AG04449 (cell line): ENCODE data around the gene PLEKHG4.
A peak's percentile ranks its signal among the peaks of the same experiment; 100 is the strongest.

ENCODE experiments used
- CTCF ChIA-PET: fragments of 350-600 bp; formaldehyde crosslinking; extraction: SDS; loops from one replicate; lab custom pipeline; 2021; ENCODE audit warnings: antibody characterized with exemption; lab: Yijun Ruan, JAX
- POLR2A ChIA-PET: fragments of 400-600, 350-600 bp; formaldehyde crosslinking; extraction: SDS; loops from one replicate; lab custom pipeline; 2020; ENCODE audit warnings: antibody characterized with exemption, inconsistent platforms; lab: Yijun Ruan, JAX
- DNase-seq: peaks from one replicate; pipeline ENCODE4 v3.0.0-alpha.2; 2010; ENCODE audit warnings: low read depth, low spot score
- H3K4me3 ChIP-seq: 2 replicates; pipeline ENCODE4 v1.5.1; 2011; ENCODE audit warnings: low read depth, mild to moderate bottlenecking, control low read depth, low read length
- TF ChIP-seq, protein P1 (sequence below): IDR thresholded peaks from one replicate; pipeline ENCODE4 v1.5.1; 2011; ENCODE audit warnings: mild to moderate bottlenecking, moderate library complexity, low read length, control low read depth, inconsistent platforms; ENCODE audit not compliant: insufficient read depth; ENCODE audit errors: missing control alignments

Gene PLEKHG4

DNA sequence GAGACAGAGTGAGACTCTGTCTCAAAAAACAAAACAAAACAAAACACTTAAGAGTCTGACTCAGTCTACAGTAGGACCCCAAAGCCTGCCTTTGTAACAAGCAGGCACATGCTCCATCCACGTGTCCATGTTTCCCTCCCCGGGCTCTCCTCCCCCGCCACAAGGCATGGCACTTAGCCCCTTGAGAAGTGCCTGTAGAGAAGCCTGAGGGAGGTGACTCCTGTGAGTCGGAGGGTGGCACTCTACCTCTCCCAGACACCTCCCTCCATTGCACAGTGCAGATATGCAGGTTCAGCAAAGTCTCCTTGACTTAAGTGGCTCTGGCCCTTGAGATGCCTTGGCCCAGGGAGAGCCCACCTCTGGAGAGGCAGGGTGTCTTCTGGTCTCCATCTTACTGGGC, 38.8 kb upstream of the PLEKHG4 start:
- ChIA-PET CTCF (interaction anchor here (1.7 kb wide), 1 partner anchor 14 kb away, joined by 8 read pairs; the partner anchor contains the start of gene TMEM208), POLR2A (interaction anchor here (1.8 kb wide), 1 partner anchor 14 kb away, joined by 10 read pairs; the partner anchor contains the start of gene TMEM208)
- TF ChIP-seq, protein P1, sequence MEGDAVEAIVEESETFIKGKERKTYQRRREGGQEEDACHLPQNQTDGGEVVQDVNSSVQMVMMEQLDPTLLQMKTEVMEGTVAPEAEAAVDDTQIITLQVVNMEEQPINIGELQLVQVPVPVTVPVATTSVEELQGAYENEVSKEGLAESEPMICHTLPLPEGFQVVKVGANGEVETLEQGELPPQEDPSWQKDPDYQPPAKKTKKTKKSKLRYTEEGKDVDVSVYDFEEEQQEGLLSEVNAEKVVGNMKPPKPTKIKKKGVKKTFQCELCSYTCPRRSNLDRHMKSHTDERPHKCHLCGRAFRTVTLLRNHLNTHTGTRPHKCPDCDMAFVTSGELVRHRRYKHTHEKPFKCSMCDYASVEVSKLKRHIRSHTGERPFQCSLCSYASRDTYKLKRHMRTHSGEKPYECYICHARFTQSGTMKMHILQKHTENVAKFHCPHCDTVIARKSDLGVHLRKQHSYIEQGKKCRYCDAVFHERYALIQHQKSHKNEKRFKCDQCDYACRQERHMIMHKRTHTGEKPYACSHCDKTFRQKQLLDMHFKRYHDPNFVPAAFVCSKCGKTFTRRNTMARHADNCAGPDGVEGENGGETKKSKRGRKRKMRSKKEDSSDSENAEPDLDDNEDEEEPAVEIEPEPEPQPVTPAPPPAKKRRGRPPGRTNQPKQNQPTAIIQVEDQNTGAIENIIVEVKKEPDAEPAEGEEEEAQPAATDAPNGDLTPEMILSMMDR: no peak

DNA sequence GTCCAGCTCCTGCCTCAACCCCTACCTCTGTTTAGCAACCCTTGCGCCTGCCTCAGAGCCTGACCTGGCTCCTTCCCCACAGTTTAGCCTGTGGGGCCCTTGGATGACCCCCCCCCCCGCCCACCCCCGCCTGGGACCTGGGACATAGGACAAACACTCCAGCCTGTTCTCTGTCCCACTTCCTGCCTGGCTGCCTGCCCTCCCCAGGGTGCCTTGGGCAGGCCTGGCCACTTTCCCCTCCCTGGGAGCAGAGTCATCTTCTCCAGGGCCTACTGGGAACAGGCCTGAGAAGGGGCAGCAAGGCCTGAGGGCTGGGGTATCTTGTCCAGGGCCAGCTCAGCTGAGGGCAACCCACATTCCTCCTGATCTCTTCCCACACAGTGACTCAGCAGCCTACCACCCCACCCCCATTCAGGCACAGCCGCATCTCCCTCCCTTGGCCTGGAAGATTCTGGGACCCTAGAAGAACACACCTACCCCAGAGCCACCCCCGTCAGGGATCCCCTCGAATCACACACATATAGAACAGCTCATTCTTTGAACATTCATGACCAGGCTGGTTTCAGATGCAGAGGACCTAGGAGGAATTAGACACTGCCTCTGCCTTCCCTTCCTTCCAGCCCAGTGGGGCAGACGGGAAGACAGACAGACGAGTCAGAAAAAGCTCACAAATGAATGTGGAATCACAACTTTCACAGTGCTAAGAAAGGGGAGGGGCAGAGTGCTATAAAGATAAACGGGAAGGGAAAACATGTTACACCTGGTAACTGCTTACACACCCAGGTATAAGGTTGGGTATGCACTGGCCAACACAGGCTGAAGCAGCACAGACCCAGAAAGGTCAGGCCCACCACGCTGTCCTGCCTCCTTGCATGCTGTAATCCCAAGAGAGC, 38.1 kb upstream of the PLEKHG4 start:
- H3K4me3 ChIP-seq: no peak overlapping the region
- ChIA-PET CTCF (interaction anchor here (0.9 to 1.7 kb wide), 3 partner anchors 14 to 98 kb away, joined by 3 to 8 read pairs (median 5); partner anchors contain the start of genes ELMO3 and TMEM208), POLR2A (interaction anchor here (0.9 to 1.8 kb wide), 2 partner anchors 10 to 15 kb away, joined by 6 to 10 read pairs; partner anchors contain the start of gene TMEM208)
- peak; percentile 62 for DNase-seq
- TF ChIP-seq, protein P1: no peak

More for the DNA sequence above, 38.8 kb upstream of the PLEKHG4 start:
- H3K4me3 ChIP-seq: no peak overlapping the region
- no peak for DNase-seq

DNA sequence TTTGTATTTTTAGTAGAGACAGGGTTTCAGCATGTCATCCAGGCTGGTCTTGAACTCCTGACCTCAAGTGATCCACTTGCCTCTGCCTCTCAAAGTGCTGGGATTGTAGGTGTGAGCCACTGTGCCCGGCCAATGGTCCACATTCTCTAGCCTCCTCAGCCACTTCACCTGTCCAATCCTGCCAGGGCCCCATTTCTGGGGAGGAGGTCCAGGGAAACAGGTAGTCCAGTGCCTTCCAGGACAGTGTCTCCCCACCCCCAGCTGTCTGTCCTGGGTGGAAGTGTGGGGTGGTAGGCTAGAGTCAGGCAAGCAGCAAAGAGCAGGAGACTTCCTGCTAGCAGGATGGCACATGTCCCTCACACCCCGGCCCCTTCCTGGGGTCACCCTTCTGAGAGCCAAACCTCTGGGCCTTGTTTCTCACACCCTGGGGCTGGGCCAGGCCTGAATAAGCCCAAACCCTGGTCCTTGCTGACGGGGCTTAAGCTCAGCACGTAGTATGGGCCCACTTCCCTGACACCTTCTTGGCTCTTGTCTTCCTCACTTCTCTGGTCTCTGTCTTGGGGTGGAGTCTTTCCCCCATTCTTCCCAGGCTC, 37.1 kb upstream of the PLEKHG4 start:
- no peak overlapping the region for H3K4me3 ChIP-seq
- DNase-seq: no peak
- CTCF ChIA-PET: interaction anchor here (0.9 to 1.5 kb wide), 2 partner anchors 44 to 97 kb away, joined by 3 to 5 read pairs; partner anchors contain the start of gene ELMO3

DNA sequence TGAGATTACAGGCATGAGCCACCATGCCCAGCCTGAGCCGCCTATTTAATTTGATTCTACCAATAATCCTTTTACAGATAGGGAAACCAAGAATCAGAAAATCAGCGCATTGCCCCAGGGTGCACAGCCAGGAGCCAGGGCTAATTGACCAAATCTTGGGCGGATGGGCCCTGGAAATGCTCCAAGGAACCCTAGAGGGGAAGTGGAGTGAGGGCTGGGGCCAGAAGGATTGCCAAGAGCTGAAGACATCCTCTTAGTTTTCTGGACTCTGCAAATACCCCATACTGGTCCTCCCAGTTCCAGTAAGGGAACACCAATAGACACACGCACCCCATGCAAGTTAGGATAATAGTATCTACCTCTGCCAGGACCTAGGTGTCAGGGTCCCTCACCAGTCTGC, 35.9 kb upstream of the PLEKHG4 start:
- POLR2A ChIA-PET: interaction anchor here (0.9 to 1.4 kb wide), 3 partner anchors 16 to 45 kb away, joined by 3 to 7 read pairs (median 3); partner anchors contain the start of genes ELMO3 and TMEM208
- no peak for DNase-seq
- no peak overlapping the region for H3K4me3 ChIP-seq
- CTCF ChIA-PET: interaction anchor here (0.9 to 1.5 kb wide), 4 partner anchors 17 to 278 kb away, joined by 3 to 5 read pairs (median 4); partner anchors contain the start of gene TMEM208
- TF ChIP-seq, protein P1: no peak

More for the DNA sequence above, 37.1 kb upstream of the PLEKHG4 start:
- TF ChIP-seq, protein P1: no peak
- POLR2A ChIA-PET: interaction anchor here (0.9 to 1.8 kb wide), 3 partner anchors 11 to 16 kb away, joined by 3 to 10 read pairs (median 6); partner anchors contain the start of gene TMEM208

DNA sequence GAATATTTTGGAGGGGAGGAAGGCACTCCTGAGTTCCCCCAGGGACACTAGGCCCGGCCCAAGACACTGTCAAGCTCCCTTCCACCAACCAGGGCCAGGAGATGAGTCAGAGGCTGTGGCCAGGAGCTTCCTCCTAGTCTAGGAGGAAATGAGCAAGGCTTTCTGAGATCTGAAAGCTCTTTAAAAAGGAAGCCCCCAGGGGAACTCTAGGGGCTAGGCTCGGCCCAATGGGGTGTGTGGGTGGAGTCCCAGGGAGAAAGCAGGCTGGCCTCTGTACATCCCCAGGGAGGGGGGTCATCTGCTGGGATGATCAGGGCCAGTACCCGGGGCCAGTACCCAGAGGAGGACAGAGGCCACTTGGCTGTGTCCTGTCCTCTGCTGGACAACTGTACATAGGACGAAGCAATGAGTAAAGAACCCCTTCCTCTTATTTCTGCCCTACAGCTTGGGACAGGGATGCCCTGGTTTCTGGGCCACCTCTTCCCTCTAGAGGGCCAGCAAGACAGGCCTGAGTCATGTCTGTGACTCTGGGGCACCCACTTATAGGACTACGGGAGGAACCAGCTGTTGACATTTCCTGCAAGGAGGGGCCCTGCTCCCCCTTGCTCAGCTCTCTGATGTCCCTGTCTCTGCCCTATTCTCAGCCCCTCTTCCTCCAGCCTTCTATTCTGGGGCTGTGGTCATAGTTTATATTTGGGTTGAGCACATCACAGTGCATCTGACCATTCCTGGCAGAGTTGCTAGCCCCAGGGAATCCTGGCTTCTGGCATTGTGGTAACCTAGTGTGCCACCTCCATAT, 34.7 kb upstream of the PLEKHG4 start:
- CTCF ChIA-PET: interaction anchor here (1.0 to 1.9 kb wide), 7 partner anchors 12 to 95 kb away, joined by 3 to 8 read pairs (median 5); partner anchors contain the start of gene TMEM208
- DNase-seq: peak; percentile 58
- H3K4me3 ChIP-seq: peak overlapping the region; percentile 32
- POLR2A ChIA-PET: interaction anchor here (0.7 to 1.4 kb wide), 6 partner anchors 13 to 46 kb away, joined by 3 to 7 read pairs (median 3); partner anchors contain the start of genes ELMO3 and TMEM208
- TF ChIP-seq, protein P1: no peak
